Prostate gland (tissue), 2 donors: ENCODE data around the gene PLEK.

ENCODE experiments used
- CTCF ChIP-seq, 4 experiments: fragments of 200-600 bp in 2 of 4; fragments of 450-650 bp in 2 of 4; sonication (generic) in 2 of 4; IDR thresholded peaks; 1 replicate in 3 of 4; 2 replicates in 1 of 4; pipeline ENCODE4 v1.5.1; 2016 to 2019; ENCODE audit warnings: antibody characterized with exemption in 4 of 4, mild to moderate bottlenecking in 2 of 4, moderate library complexity in 2 of 4
- POLR2A ChIP-seq: fragments of 450-650 bp; IDR thresholded peaks from one replicate; pipeline ENCODE4 v1.6.1; 2016; ENCODE audit warnings: antibody characterized with exemption, mild to moderate bottlenecking
- POLR2AphosphoS5 ChIP-seq: sonication (generic); formaldehyde crosslinking; IDR thresholded peaks from one replicate; pipeline ENCODE4 v1.6.1; 2017; ENCODE audit warnings: antibody characterized with exemption

- no peak for TF ChIP-seq POLR2AphosphoS5
- TF ChIP-seq CTCF (IDR thresholded peaks at IDR 0.05), result no peak
- no peak for TF ChIP-seq POLR2A
These were observed 61.4 kb downstream of the PLEK start for GRCh38 chr2:68426446-68426845.
